A673 (cell line): ENCODE measurements around the gene PPP4R2.

Source experiments
- CTCF ChIP-seq: fragments of 300-800, 200-600 bp; sonication (generic); conservative IDR thresholded peaks from 2 replicates; pipeline ENCODE4 v1.5.1; 2017; ENCODE audit warnings: low read depth, mild to moderate bottlenecking, antibody characterized with exemption, low read length, moderate library complexity, mixed read lengths
- EZH2 ChIP-seq: fragments of 200-600 bp; sonication (generic); IDR thresholded peaks from 2 replicates; pipeline ENCODE4 v1.6.1; 2017; ENCODE audit warnings: borderline replicate concordance, low read depth, mild to moderate bottlenecking, mixed read lengths, antibody characterized with exemption, low read length; ENCODE audit not compliant: poor library complexity, severe bottlenecking

GRCh38 chr3:72957297-72957696 is 39.3 kb upstream of the PPP4R2 start:
- TF ChIP-seq EZH2 (no peak), CTCF (no peak)
